ELR (cell line): ENCODE data around the gene C1QA.
"Not testable (repeated sequence)": the region's sequence is repeated elsewhere in the genome, so short reads cannot be mapped to it uniquely, and the experiment has no call there.

ENCODE experiments used
- DNase-seq: peaks from one replicate; pipeline ENCODE4 v3.0.0-alpha.2; 2015; ENCODE audit warnings: low read depth

The C1QA gene

GRCh38 chr1:22673486-22674409 is 37.3 kb downstream of the C1QA start:
- DNase-seq, result peak; percentile 75

DNA sequence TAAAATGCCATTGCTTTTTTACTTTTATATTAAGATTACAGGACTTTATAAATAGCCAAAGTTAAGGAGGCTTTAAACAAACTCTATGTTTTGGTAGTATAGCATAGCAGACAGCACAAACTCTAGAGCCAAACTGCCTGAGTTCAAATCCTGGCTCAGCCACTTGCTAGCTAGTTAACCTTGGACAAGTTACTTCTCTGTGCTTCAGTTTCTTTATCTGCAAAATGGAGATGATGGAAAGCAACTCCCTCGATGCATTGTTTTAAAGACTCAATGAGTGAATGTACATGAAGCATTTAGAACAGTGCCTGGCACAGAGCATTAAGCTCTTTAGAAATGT is 38.0 kb downstream of the C1QA start:
- no peak for DNase-seq

DNA sequence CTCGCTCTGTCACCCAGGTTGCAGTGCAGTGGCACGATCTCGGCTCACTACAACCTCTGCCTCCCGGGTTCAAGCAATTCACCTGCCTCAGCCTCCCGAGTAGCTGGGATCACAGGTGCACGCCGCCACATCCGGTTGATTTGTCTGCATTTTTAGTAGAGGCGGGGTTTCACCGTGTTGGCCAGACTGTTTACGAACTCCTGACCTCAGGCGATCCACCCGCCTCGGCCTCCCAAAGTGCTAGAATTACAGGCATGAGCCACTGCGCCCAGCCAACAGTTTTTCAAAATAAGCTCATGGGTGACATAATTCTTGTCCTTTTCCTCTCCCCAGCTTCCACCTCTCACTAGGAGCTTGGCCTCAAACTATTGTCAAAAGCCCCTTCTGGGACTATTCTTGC is 39.7 kb downstream of the C1QA start:
- not testable (repeated sequence) for DNase-seq

DNA sequence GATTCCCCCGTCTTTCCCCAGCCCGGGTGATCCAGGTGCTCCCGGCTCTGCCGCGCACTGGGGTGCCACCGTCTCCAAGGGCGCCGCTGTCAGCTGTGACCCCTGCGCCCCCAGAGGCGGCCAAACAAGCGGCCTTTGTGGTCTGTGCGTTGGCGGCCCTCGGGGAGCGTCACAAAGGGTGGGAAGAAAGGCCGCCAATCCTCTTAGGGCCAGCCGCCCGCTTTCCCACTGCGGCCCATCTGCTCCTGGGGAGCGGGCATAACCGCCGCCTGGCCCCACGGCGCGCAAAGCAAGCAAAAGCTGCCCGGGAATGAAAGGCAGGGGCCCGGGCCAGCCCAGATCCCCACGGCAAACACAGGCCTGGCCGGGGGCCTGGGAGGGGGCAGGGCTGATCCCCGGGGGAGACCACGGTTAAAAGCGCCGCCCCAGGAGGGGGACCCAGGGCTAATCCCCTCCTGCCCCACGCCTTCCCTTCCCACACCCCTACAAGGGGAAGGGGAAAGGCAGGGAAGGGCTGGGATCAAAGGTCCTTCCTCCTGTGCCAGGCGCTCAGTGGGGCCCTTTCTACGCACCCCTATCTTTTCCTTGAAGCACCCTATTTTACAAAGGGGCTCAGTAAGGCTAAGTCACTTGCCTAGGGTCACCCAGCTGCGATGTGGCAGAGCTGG is 40.6 kb downstream of the C1QA start:
- no peak for DNase-seq

DNA sequence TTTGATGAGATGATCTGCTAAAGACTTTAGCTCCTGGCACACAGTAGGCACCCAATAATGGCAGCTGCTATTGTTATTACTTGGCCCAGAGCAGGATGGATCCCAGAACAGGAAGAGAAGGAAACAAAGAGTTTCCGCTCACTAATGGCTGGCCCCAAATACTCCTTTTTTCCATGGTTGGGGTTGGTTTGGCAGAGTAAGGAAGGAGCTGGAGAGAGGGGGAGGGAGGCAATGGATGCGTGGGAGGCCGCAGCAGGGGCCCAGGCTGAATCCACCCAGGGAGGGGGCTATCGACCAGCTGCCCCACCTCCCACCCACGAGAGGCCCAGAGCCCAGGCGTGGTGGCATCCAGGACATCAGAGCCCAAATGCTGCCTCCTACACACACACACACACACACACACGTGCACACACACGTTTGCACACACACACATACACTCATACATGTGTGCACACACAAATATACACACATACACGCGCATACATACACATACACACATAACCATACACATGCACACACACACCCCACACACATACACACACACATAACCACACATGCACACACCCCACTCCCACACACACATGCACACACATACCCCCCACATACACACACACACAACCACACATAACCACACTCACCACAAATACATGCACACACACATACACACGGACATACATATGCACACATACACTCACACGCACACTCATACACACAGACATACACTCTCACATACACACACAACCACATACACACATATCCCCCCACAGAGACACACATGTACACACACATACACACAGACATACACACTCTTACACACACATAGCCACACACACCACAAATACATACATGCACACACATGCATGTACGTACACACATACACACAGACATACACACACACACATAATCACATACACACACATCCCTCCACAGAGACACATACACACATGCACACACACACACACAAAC is 41.8 kb downstream of the C1QA start:
- DNase-seq, result no peak

DNA sequence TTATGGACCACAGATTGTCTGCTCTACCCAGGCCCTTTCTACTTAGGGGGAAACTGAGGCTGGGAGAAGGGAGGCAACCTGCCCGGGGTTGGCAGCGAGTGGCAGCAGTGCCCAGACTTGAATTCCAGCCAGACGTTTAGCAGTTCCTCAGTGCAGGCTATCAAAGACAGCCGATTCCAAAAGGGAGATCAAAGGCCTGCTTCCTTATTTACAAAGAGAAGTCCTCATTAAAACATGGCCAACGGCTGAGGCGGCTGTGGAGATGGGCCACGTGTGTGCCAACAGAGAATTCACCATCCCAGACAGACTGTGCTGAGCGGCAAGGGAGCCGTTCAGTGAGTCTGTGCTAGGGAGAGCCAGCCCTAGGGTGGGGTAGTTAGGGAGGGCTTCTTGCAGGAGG is 44.3 kb downstream of the C1QA start:
- DNase-seq, result no peak

GRCh38 chr1:22681556-22682276 is 45.3 kb downstream of the C1QA start:
- DNase-seq, result no peak

GRCh38 chr1:22683547-22683946 is 47.1 kb downstream of the C1QA start:
- DNase-seq, result no peak

- no peak for DNase-seq
Measured at GRCh38 chr1:22685591-22686059, 49.2 kb downstream of the C1QA start.

DNA sequence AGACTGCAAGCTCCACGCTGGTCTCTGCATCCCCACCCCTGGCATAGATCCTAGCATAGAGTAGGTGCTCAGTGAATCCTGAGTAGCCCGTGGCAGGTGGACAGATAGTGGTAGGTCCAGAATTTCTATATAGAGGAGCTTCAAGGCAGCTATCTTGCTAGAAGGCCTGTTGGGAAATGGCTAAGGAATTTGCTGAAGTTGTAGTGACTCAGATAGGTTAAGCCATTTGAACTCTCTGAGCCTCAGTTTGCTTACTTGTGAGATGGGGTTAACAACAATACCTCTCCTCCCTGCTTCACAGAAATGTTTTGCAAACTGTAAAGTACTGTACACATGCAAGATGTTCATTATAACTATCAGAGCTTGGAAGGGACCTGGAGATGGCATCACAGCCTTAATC is 50.8 kb downstream of the C1QA start:
- peak; percentile 54 for DNase-seq

DNA sequence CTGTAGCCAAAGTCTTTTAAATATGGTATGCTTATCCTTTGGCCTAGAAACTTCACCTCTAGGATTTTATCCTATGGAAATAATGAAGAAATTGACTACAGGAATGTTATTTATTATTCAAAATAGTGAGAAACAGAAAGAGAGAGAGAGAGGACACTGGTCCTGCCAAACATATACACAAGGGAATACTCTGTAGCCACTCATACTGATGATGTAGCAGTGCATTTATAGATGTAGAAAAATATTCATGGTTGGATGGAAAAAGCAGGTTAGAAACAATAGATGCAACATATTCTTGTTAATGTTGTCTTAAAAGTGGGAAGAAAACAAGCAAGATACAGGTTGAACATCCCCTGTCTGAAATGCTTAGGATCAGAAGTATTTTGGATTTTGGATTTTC is 52.0 kb downstream of the C1QA start:
- no peak for DNase-seq
